HG03097 (cell line): ENCODE results near the gene CKAP2L.
"Not testable (repeated sequence)": the region's sequence is repeated elsewhere in the genome, so short reads cannot be mapped to it uniquely, and the experiment has no call there.

Experiments
- ATAC-seq: cut with Tn5 transposase; IDR thresholded peaks from one replicate; pipeline ENCODE4 v1.9.1; 2021; ENCODE audit not compliant: unreplicated experiment, low FRiP score

The CKAP2L gene

GRCh38 chr2:112728378-112729175 is 35.8 kb downstream of the CKAP2L start:
- no peak for ATAC-seq

GRCh38 chr2:112728029-112728362 is 36.4 kb downstream of the CKAP2L start:
- no peak for ATAC-seq

- ATAC-seq, result no peak
Measured at GRCh38 chr2:112727276-112728028, 37.0 kb downstream of the CKAP2L start.

GRCh38 chr2:112726487-112727190 is 37.8 kb downstream of the CKAP2L start:
- peak; percentile 70 for ATAC-seq

- ATAC-seq, result no peak
Measured at GRCh38 chr2:112725545-112726457, 38.6 kb downstream of the CKAP2L start.

- no peak for ATAC-seq
Measured at GRCh38 chr2:112724591-112725525, 39.6 kb downstream of the CKAP2L start.

- no peak for ATAC-seq
Measured at GRCh38 chr2:112723995-112724394, 40.4 kb downstream of the CKAP2L start.

GRCh38 chr2:112723547-112723940 is 40.9 kb downstream of the CKAP2L start:
- no peak for ATAC-seq

GRCh38 chr2:112722816-112723546 is 41.4 kb downstream of the CKAP2L start:
- no peak for ATAC-seq

GRCh38 chr2:112721819-112722522 is 42.4 kb downstream of the CKAP2L start:
- no peak for ATAC-seq

- ATAC-seq, result no peak
Measured at GRCh38 chr2:112720785-112721184, 43.6 kb downstream of the CKAP2L start, which contains the start of gene NT5DC4. NT5DC4 (plus strand) TSS chr2:112721020; CDS start chr2:112721080, 60 bp downstream.

- no peak for ATAC-seq
Measured at GRCh38 chr2:112718863-112719370, 45.5 kb downstream of the CKAP2L start.

- not testable (repeated sequence) for ATAC-seq
Measured at GRCh38 chr2:112716826-112717352, 47.5 kb downstream of the CKAP2L start.

GRCh38 chr2:112716094-112716493 is 48.3 kb downstream of the CKAP2L start:
- not testable (repeated sequence) for ATAC-seq

- ATAC-seq, result no peak
Measured at GRCh38 chr2:112714836-112715631, 49.4 kb downstream of the CKAP2L start.

GRCh38 chr2:112714331-112714730 is 50.1 kb downstream of the CKAP2L start:
- ATAC-seq, result no peak

GRCh38 chr2:112713926-112714325 is 50.5 kb downstream of the CKAP2L start:
- ATAC-seq, result no peak
